K562 (cell line): ENCODE data around the gene FLT1. TPM values are rescaled to one million over a fixed set of nuclear protein-coding genes. Genes with fewer than 3 reads are reported as not detected.

ENCODE experiments used
- ATAC-seq: fragments of 200-7000 bp; cut with Tn5 transposase; 3 replicates; pipeline ENCODE4 v1.9.1; 2020; ENCODE audit warnings: moderate library complexity
- BruUV-seq: library from RNA; stranded (reverse); fragments of 400-500 nt; replicated peaks from 2 replicates; lab custom pipeline; 2021; lab: Mats Ljungman, UMichigan
- CTCF ChIA-PET: fragments of 300-600 bp; formaldehyde crosslinking; extraction: SDS; loops from one replicate; lab custom pipeline; 2021; ENCODE audit warnings: low intra/inter-chr PET ratio; lab: Yijun Ruan, JAX
- POLR2A ChIA-PET: fragments of 300-600, 350-650 bp; sonication (Branson Sonifier 250); formaldehyde crosslinking; extraction: SDS; loops from one replicate; lab custom pipeline; 2021; ENCODE audit warnings: antibody characterized with exemption, inconsistent platforms; lab: Yijun Ruan, JAX
- DNase-seq, 4 experiments: peaks; one replicate each; pipeline versions ENCODE4 v3.0.0 to v3.0.0-alpha.2; 2011 to 2018; ENCODE audit warnings: low spot score in 3 of 4, mixed read lengths in 3 of 4; ENCODE audit errors: extremely low read depth in 1 of 4
- FAIRE-seq: peaks from 2 replicates; lab custom pipeline; 2011; peaks lifted over from hg19 to GRCh38; lab: Jason Lieb, UNC
- H2AFZ ChIP-seq: 2 replicates; pipeline ENCODE4 v1.6.0; 2011; ENCODE audit warnings: low read depth, low read length, control low read depth, inconsistent platforms
- H3K27ac ChIP-seq: fragments of 200-600 bp; 3 replicates; pipeline ENCODE4 v1.8.0; 2011; ENCODE audit warnings: low read depth, mild to moderate bottlenecking, control low read depth, inconsistent platforms, low read length, moderate library complexity, mixed read lengths; ENCODE audit errors: extremely low read depth
- H3K27me3 ChIP-seq, 2 experiments: fragments of 300-600 bp in 1 of 2; 2 replicates in 1 of 2; 3 replicates in 1 of 2; pipeline versions ENCODE4 v1.6.0 to v1.8.0; 2011; ENCODE audit warnings: inconsistent platforms in 2 of 2, low read length in 2 of 2, mild to moderate bottlenecking in 1 of 2, mixed read lengths in 1 of 2, moderate library complexity in 1 of 2; ENCODE audit not compliant: control insufficient read depth in 2 of 2, insufficient read depth in 2 of 2
- H3K36me3 ChIP-seq: fragments of 300-600 bp; 3 replicates; pipeline ENCODE4 v1.8.0; 2011; ENCODE audit warnings: mild to moderate bottlenecking, low read length, inconsistent platforms; ENCODE audit not compliant: control insufficient read depth, insufficient read depth
- H3K4me1 ChIP-seq, 2 experiments: fragments of 200-600 bp in 1 of 2; replicated peaks in 1 of 2; 2 replicates in 1 of 2; 3 replicates in 1 of 2; pipeline versions ENCODE4 v1.5.1 to v1.8.0; 2011; ENCODE audit warnings: inconsistent platforms in 2 of 2, low read length in 2 of 2, mild to moderate bottlenecking in 1 of 2, mixed read lengths in 1 of 2, moderate library complexity in 1 of 2; ENCODE audit not compliant: control insufficient read depth in 2 of 2, insufficient read depth in 2 of 2
- H3K4me2 ChIP-seq: 2 replicates; pipeline ENCODE4 v1.6.1; 2011; ENCODE audit warnings: low read length, control low read depth, inconsistent platforms, mixed read lengths; ENCODE audit not compliant: insufficient read depth
- H3K4me3 ChIP-seq: fragments of 200-600 bp; sonication (generic), shearing (Covaris generic); 2 replicates; pipeline ENCODE4 v1.5.1; 2016; ENCODE audit warnings: control low read depth, inconsistent platforms
- H3K79me2 ChIP-seq: fragments of 200-600 bp; 3 replicates; pipeline ENCODE4 v1.8.0; 2011; ENCODE audit warnings: low read length, inconsistent platforms; ENCODE audit not compliant: control insufficient read depth, insufficient read depth
- H3K9ac ChIP-seq, 2 experiments: 2 replicates each; pipeline versions ENCODE4 v1.6.0 to v1.6.1; 2011; ENCODE audit warnings: low read depth in 2 of 2, low read length in 2 of 2, control low read depth in 1 of 2, inconsistent platforms in 1 of 2, mild to moderate bottlenecking in 1 of 2, mixed read lengths in 1 of 2; ENCODE audit not compliant: insufficient read depth in 1 of 2
- H3K9me1 ChIP-seq: one replicate; pipeline ENCODE4 v1.6.0; 2011; ENCODE audit warnings: inconsistent platforms, mild to moderate bottlenecking, low read length, moderate library complexity; ENCODE audit not compliant: control insufficient read depth, insufficient read depth
- H3K9me3 ChIP-seq: replicated peaks from 2 replicates; pipeline ENCODE4 v1.5.1; 2011; ENCODE audit warnings: low read depth, low read length, inconsistent platforms; ENCODE audit not compliant: control insufficient read depth, insufficient read depth
- H4K20me1 ChIP-seq: replicated peaks from 2 replicates; pipeline ENCODE4 v1.6.1; 2011; ENCODE audit warnings: low read length, inconsistent platforms, mixed read lengths; ENCODE audit not compliant: control insufficient read depth, insufficient read depth
- ELF2 ChIP-seq: fragments of 250-450 bp; sonication (Bioruptor Pico); IDR thresholded peaks from 2 replicates; pipeline ENCODE4 v1.5.0; 2021; ENCODE audit warnings: mild to moderate bottlenecking
- POLR2H ChIP-seq: IDR thresholded peaks from 2 replicates; pipeline ENCODE4 v1.6.1; 2016; ENCODE audit warnings: missing genetic modification characterization, low read depth, mild to moderate bottlenecking, control low read depth, missing compliant biosample characterization, moderate library complexity
- RBM14 ChIP-seq: fragments of 200-400 bp; formaldehyde crosslinking; IDR thresholded peaks from 2 replicates; pipeline ENCODE4 v1.6.1; 2018; ENCODE audit warnings: low read depth, mild to moderate bottlenecking, low read length, moderate library complexity, borderline replicate concordance; ENCODE audit not compliant: insufficient read depth
- SAP30 ChIP-seq: fragments of 200-600 bp; sonication (generic); IDR thresholded peaks from 2 replicates; pipeline ENCODE4 v1.6.1; 2012; ENCODE audit warnings: borderline replicate concordance, low read depth, mild to moderate bottlenecking, moderate library complexity, low read length, control low read depth, inconsistent platforms; ENCODE audit not compliant: insufficient read depth, poor library complexity, severe bottlenecking
- STAG1 ChIP-seq: sonication (generic); formaldehyde crosslinking; IDR thresholded peaks from 2 replicates; pipeline ENCODE4 v1.5.0; 2020; ENCODE audit warnings: missing genetic modification reagents, borderline replicate concordance
- ZNF253 ChIP-seq: fragments of 250-450 bp; sonication (Bioruptor Pico); conservative IDR thresholded peaks from 2 replicates; pipeline ENCODE4 v1.6.1; 2021; ENCODE audit warnings: mild to moderate bottlenecking
- ZNF507 ChIP-seq: conservative IDR thresholded peaks from 2 replicates; pipeline ENCODE4 v1.6.1; 2017; ENCODE audit warnings: missing genetic modification characterization, missing compliant biosample characterization
- ZNF583 ChIP-seq: fragments of 250-450 bp; sonication (Bioruptor Pico); IDR thresholded peaks from 2 replicates; pipeline ENCODE4 v1.4.0; 2020
- WGBS: fragments of 100-300 bp; shearing (Covaris generic); methylation state at CpG from one replicate; pipeline ENCODE4 v1.1.6; 2016; ENCODE audit warnings: low coverage, mixed read lengths; ENCODE audit not compliant: insufficient coverage; ENCODE audit errors: missing lambda C conversion rate; 5-methylcytosine and 5-hydroxymethylcytosine counted together
- in situ Hi-C: fragments of 300-500 bp; cut with MboI; formaldehyde crosslinking; loops from 4 replicates; pipeline ENCODE4 v1.15.0; 2018; ENCODE audit warnings: inconsistent platforms, mixed read lengths
- intact Hi-C: fragments of 100-400 bp; cut with micrococcal nuclease; formaldehyde crosslinking; loops from 2 replicates; pipeline ENCODE4 v1.14.2; 2022
- polyA plus RNA-seq, 8 experiments: library from polyadenylated mRNA; depleted of rRNA in 4 of 8; stranded (reverse) in 5 of 8; unstranded in 3 of 8; fragments of >200 nt; fragmentation: Nextera tagmentation in 2 of 8; fragmentation: Illumina TruSeq in 1 of 8; extraction: Ambion mirVana in 2 of 8; extraction: Trizol in 1 of 8; gene quantifications; 2 replicates each; pipeline versions ENCODE4 v1.2.1 to v1.2.3, GENCODE V29; 2011 to 2014; ENCODE audit warnings: inconsistent platforms in 1 of 8, missing spikeins in 1 of 8
- total RNA-seq, 7 experiments: library from RNA; depleted of rRNA in 6 of 7; stranded (reverse); fragments of >200 nt in 6 of 7; fragmentation: Illumina TruSeq in 2 of 7; extraction: Trizol in 2 of 7; gene quantifications; 2 replicates each; pipeline versions ENCODE4 v1.2.1 to v1.2.3, GENCODE V29; 2011 to 2021; ENCODE audit warnings: low replicate concordance in 1 of 7
- TF ChIP-seq, protein P1 (sequence below): sonication (generic); formaldehyde crosslinking; IDR thresholded peaks from 2 replicates; pipeline ENCODE4 v1.8.1; 2022; ENCODE audit warnings: missing genetic modification reagents

FLT1 gene
- total and polyA plus RNA-seq, 9 of the 15 experiments (the other 6 are each of a cell fraction or from before 2014, with no cell fraction given), result 0.01 to 2.0 (median 0.22) TPM

DNA sequence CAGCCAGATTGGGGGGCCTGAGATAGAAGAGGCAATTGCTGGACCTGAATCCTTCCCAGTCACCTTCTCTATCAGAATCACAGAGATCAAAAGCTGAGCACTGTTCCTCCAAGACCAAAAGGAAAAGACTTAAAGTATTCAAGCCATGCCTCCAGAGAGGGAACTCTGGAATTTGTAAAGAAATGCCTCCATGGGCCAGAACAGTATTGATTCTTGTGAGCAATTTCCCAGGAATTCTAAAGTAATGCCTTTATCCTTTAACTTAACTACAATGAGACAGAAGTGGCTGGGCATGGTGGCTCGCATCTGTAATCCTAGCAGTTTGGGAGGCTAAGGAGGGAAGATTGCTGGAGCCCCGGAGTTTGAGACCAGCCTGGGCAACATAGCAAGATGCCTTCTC lies 148.8 kb downstream of the FLT1 start:
- H3K4me1 ChIP-seq, result peaks cover 0 to 3% of the 10 kb centered on the region in 2 experiments; a peak in 2 of 5 replicates
- no peaks in the 10 kb centered on the region for H3K9me3 ChIP-seq
- BruUV-seq, result no TSS peak
- no peaks in the 10 kb centered on the region for H3K36me3 ChIP-seq
- H4K20me1 ChIP-seq, result no peaks in the 10 kb centered on the region
- H3K4me2 ChIP-seq, result no peak overlapping the region
- peaks cover 0 to 2% of the 10 kb centered on the region in 2 experiments; a peak in 1 of 5 replicates for H3K27me3 ChIP-seq
- no peak overlapping the region for H3K4me3 ChIP-seq
- CTCF ChIA-PET, result no interaction called here
- TF ChIP-seq RBM14 (no peak), ZNF507 (no peak), STAG1 (CRISPR knock-in tag) (no peak), ZNF253 (no peak), ZNF583 (no peak), POLR2H (tag) (no peak), ELF2 (CRISPR knock-in tag) (no peak), SAP30 (no peak)
- TF ChIP-seq, protein P1, sequence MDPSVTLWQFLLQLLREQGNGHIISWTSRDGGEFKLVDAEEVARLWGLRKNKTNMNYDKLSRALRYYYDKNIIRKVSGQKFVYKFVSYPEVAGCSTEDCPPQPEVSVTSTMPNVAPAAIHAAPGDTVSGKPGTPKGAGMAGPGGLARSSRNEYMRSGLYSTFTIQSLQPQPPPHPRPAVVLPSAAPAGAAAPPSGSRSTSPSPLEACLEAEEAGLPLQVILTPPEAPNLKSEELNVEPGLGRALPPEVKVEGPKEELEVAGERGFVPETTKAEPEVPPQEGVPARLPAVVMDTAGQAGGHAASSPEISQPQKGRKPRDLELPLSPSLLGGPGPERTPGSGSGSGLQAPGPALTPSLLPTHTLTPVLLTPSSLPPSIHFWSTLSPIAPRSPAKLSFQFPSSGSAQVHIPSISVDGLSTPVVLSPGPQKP (CRISPR knock-in tag), result no peak
- TF ChIP-seq, all 486 proteins: peak for 0
- no peak for ATAC-seq
- in situ Hi-C loops, result no loop called here
- FAIRE-seq, result no peak
- intact Hi-C loops, result no loop called here
- Histone ChIP-seq H3K9ac (no peak overlapping the region), H3K27ac (no peak overlapping the region), H3K79me2 (no peaks in the 10 kb centered on the region), H3K9me1 (no peaks in the 10 kb centered on the region), H2AFZ (no peak overlapping the region)
- no peak for DNase-seq
- POLR2A ChIA-PET, result no interaction called here
- WGBS, result 13% methylated on average over 1 of the region's 2 CpGs
